OCI-LY7 (cell line): ENCODE results near the gene CPZ. TPM values are rescaled to one million over a fixed set of nuclear protein-coding genes. Genes with fewer than 3 reads are reported as not detected.

Source experiments
- BruUV-seq: library from RNA; stranded (reverse); fragments of 400-500 nt; replicated peaks from 2 replicates; lab custom pipeline; 2021; lab: Mats Ljungman, UMichigan
- CTCF ChIA-PET: fragments of 300-600 bp; sonication (Branson Sonifier 250); formaldehyde crosslinking; loops from one replicate; lab custom pipeline; 2022; ENCODE audit warnings: antibody characterized with exemption; ENCODE audit not compliant: unreplicated experiment; lab: Charles Lee
- POLR2A ChIA-PET: fragments of 300-600 bp; sonication (Branson Sonifier 250); formaldehyde crosslinking; loops from one replicate; lab custom pipeline; 2022; ENCODE audit warnings: antibody characterized with exemption; lab: Charles Lee
- DNase-seq: peaks from one replicate; pipeline ENCODE4 v3.0.0-alpha.2; 2015; ENCODE audit warnings: low spot score
- H2AFZ ChIP-seq: fragments of 200-600 bp; sonication (generic), shearing (Covaris generic); 2 replicates; pipeline ENCODE4 v1.6.1; 2014; ENCODE audit warnings: mild to moderate bottlenecking, antibody characterized with exemption, low read length, moderate library complexity
- H3K27ac ChIP-seq: fragments of 200-600 bp; sonication (generic); 2 replicates; pipeline ENCODE4 v1.5.1; 2014; ENCODE audit warnings: mixed run types, low read depth, mild to moderate bottlenecking, moderate library complexity, low read length, inconsistent platforms; ENCODE audit not compliant: poor library complexity, severe bottlenecking
- H3K36me3 ChIP-seq: fragments of 200-600 bp; sonication (generic); 2 replicates; pipeline ENCODE4 v1.6.1; 2014; ENCODE audit warnings: mild to moderate bottlenecking, antibody characterized with exemption, low read length, moderate library complexity, mixed read lengths; ENCODE audit not compliant: insufficient read depth
- H3K4me1 ChIP-seq: fragments of 200-600 bp; sonication (generic); 2 replicates; pipeline ENCODE4 v1.5.1; 2014; ENCODE audit warnings: mild to moderate bottlenecking, low read length; ENCODE audit not compliant: insufficient read depth, poor library complexity, severe bottlenecking
- H3K4me2 ChIP-seq: fragments of 200-600 bp; sonication (generic); 2 replicates; pipeline ENCODE4 v1.6.1; 2014; ENCODE audit warnings: mild to moderate bottlenecking, low read length
- H3K4me3 ChIP-seq: fragments of 200-600 bp; sonication (generic); 2 replicates; pipeline ENCODE4 v1.5.1; 2014; ENCODE audit warnings: mild to moderate bottlenecking, low read depth, low read length; ENCODE audit not compliant: poor library complexity, severe bottlenecking
- H3K79me2 ChIP-seq: fragments of 200-600 bp; sonication (generic); 2 replicates; pipeline ENCODE4 v1.6.1; 2016; ENCODE audit warnings: low read depth, mild to moderate bottlenecking, low read length, moderate library complexity, mixed read lengths; ENCODE audit not compliant: insufficient read depth
- H3K9me2 ChIP-seq: fragments of 200-600 bp; sonication (generic); 2 replicates; pipeline ENCODE4 v1.6.1; 2016; ENCODE audit warnings: mild to moderate bottlenecking, low read length, mixed read lengths; ENCODE audit not compliant: insufficient read depth
- H3K9me3 ChIP-seq: fragments of 200-600 bp; sonication (generic); 2 replicates; pipeline ENCODE4 v1.6.1; 2014; ENCODE audit warnings: mild to moderate bottlenecking, mixed run types, low read length, mixed read lengths
- H4K20me1 ChIP-seq: fragments of 200-600 bp; sonication (generic); 2 replicates; pipeline ENCODE4 v1.6.1; 2014; ENCODE audit warnings: mild to moderate bottlenecking, antibody characterized with exemption, low read length, moderate library complexity, mixed read lengths; ENCODE audit not compliant: insufficient read depth
- EZH2phosphoT487 ChIP-seq: fragments of 200-600 bp; sonication (generic); IDR thresholded peaks from 2 replicates; pipeline ENCODE4 v1.6.1; 2018; ENCODE audit warnings: low read depth, borderline replicate concordance, mild to moderate bottlenecking, mixed run types, antibody characterized with exemption, low read length, moderate library complexity, mixed read lengths
- intact Hi-C: fragments of 100-400 bp; cut with micrococcal nuclease; formaldehyde crosslinking; loops from one replicate; pipeline ENCODE4 v1.10.0; 2022; ENCODE audit not compliant: unreplicated experiment
- total RNA-seq, 2 experiments: library from RNA; depleted of rRNA in 1 of 2; stranded (reverse); fragments of >200 nt in 1 of 2; shearing (Covaris generic) in 1 of 2; gene quantifications; 2 replicates each; pipeline ENCODE4 v1.2.3, GENCODE V29; 2014 to 2022
- TF ChIP-seq, protein P1 (sequence below): fragments of 200-600 bp; sonication (generic); conservative IDR thresholded peaks from 2 replicates; pipeline ENCODE4 v1.5.1; 2014; ENCODE audit warnings: mild to moderate bottlenecking, antibody characterized with exemption, low read length, moderate library complexity, mixed read lengths

The CPZ gene
- total RNA-seq, 2 experiments from 2014 or later: not detected

DNA sequence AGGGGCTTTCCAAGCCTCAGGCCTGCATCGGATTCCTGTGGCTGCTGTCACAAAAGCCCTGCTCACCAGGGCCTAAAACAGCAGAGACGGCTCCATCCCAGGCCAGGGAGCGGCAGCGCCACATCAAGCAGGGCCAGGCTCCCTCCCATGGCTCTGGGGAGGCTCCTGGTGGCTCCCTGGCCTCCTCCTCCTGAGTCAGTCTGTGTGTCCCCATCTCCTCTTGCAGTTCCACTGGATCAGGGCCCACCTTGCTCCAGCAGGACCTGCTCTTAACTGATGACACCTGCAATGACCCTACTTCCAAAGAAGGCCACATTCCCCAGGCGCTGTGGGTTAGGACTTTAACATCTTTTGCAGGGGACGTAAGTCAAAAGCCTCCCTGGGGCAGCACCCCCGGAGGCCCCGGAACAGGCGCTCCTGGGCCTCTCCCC, 51.9 kb downstream of the CPZ start:
- H2AFZ ChIP-seq: no peak overlapping the region
- no peak overlapping the region for H3K4me2 ChIP-seq
- H3K79me2 ChIP-seq: no peaks in the 10 kb centered on the region
- no peaks in the 10 kb centered on the region for H3K9me2 ChIP-seq
- intact Hi-C loops: no loop called here
- ChIA-PET CTCF (no interaction called here), POLR2A (no interaction called here)
- H3K4me3 ChIP-seq: no peak overlapping the region
- H3K9me3 ChIP-seq: no peaks in the 10 kb centered on the region
- H3K4me1 ChIP-seq: no peaks in the 10 kb centered on the region
- no peak for TF ChIP-seq EZH2phosphoT487
- TF ChIP-seq, protein P1, sequence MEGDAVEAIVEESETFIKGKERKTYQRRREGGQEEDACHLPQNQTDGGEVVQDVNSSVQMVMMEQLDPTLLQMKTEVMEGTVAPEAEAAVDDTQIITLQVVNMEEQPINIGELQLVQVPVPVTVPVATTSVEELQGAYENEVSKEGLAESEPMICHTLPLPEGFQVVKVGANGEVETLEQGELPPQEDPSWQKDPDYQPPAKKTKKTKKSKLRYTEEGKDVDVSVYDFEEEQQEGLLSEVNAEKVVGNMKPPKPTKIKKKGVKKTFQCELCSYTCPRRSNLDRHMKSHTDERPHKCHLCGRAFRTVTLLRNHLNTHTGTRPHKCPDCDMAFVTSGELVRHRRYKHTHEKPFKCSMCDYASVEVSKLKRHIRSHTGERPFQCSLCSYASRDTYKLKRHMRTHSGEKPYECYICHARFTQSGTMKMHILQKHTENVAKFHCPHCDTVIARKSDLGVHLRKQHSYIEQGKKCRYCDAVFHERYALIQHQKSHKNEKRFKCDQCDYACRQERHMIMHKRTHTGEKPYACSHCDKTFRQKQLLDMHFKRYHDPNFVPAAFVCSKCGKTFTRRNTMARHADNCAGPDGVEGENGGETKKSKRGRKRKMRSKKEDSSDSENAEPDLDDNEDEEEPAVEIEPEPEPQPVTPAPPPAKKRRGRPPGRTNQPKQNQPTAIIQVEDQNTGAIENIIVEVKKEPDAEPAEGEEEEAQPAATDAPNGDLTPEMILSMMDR: no peak
- H4K20me1 ChIP-seq: no peaks in the 10 kb centered on the region
- H3K36me3 ChIP-seq: no peaks in the 10 kb centered on the region
- no peak for DNase-seq
- H3K27ac ChIP-seq: no peak overlapping the region
- no TSS peak for BruUV-seq

DNA sequence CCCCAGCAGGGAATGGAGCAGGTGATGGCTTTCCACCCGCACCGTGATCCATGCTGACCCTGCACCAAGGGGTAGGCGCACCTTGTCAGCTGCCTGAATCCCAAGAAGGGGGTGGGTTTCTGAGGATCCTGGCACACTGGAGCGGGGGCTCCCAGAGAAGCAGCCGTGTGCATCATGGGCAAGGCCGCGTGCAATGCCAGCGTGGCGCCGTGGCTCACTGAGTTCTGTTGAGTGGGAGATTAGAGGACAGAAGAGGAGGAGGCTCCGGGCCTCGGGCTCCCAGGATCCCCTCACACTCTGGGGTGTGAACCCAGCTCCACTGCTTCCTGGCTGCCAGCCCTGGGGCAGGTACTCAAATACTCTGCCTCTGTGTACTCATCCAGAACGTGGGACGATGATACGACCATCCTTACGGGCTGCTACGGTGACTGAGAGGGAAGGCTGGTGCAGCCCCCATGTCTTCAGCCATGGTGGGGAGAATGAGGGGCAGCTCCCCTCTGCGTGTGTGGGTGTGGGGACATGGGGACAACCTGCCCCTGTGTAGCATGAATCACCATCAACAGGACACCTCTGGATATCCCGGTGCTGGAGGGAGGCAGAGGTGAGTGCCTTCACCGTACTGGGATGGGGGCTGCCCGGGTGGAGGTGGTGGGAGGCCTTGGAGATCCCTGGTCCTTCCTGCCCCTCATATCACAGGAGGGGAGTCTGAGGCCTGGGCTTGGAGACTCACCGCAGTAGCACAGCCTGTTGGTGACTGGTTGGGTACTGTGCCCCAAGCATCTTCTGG, 52.6 kb downstream of the CPZ start:
- CTCF ChIA-PET: no interaction called here

DNA sequence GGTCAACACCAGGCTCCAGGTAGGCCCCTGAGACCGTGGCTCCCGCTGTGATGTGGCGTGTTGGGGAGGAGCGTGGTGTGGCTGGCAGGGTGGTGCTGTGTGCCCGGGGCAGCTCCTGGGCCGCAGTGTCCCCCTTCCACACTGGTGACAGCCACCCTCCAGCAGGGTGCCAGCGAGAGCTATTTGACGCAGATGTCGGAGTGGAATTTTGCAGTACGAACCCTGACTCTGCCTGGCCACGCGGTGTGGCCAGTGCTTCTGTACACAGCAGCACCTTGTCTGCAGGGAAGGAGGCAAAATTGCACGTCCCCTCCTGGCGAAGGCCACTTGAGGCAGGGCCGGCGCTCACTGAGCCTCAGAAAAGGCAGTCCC, 53.2 kb downstream of the CPZ start:
- ChIA-PET CTCF (no interaction called here), POLR2A (no interaction called here)
- no peaks in the 10 kb centered on the region for H4K20me1 ChIP-seq
- no peak overlapping the region for H3K4me2 ChIP-seq
- H3K79me2 ChIP-seq: no peaks in the 10 kb centered on the region
- no peak overlapping the region for H2AFZ ChIP-seq
- no peaks in the 10 kb centered on the region for H3K4me1 ChIP-seq
- BruUV-seq: no TSS peak
- no peaks in the 10 kb centered on the region for H3K9me3 ChIP-seq
- H3K36me3 ChIP-seq: no peaks in the 10 kb centered on the region
- H3K4me3 ChIP-seq: no peak overlapping the region
- no peak for DNase-seq
- H3K9me2 ChIP-seq: no peaks in the 10 kb centered on the region
- TF ChIP-seq EZH2phosphoT487: no peak
- TF ChIP-seq, protein P1: no peak
- H3K27ac ChIP-seq: no peak overlapping the region
- intact Hi-C loops: no loop called here

More for the DNA sequence above, 52.6 kb downstream of the CPZ start:
- H3K4me1 ChIP-seq: no peaks in the 10 kb centered on the region
- no TSS peak for BruUV-seq
- no peak overlapping the region for H3K27ac ChIP-seq
- H3K9me3 ChIP-seq: no peaks in the 10 kb centered on the region
- no peak for TF ChIP-seq EZH2phosphoT487
- TF ChIP-seq, protein P1: no peak
- POLR2A ChIA-PET: no interaction called here
- no peak overlapping the region for H3K4me3 ChIP-seq
- H3K36me3 ChIP-seq: no peaks in the 10 kb centered on the region
- intact Hi-C loops: no loop called here
- no peaks in the 10 kb centered on the region for H4K20me1 ChIP-seq
- no peaks in the 10 kb centered on the region for H3K79me2 ChIP-seq
- no peak for DNase-seq
- no peak overlapping the region for H3K4me2 ChIP-seq
- H2AFZ ChIP-seq: no peak overlapping the region
- no peaks in the 10 kb centered on the region for H3K9me2 ChIP-seq
